Mesothelial cell of epicardium (in vitro differentiated cells): ENCODE results near the gene MDK. TPM values are rescaled to one million over a fixed set of nuclear protein-coding genes. Genes with fewer than 3 reads are reported as not detected.

Experiments used
- DNase-seq, 2 experiments: peaks; one replicate each; pipeline ENCODE4 v3.0.0; 2021; ENCODE audit warnings: low spot score in 2 of 2; ENCODE audit not compliant: unreplicated experiment in 2 of 2
- H3K27ac Mint-ChIP-seq: 2 replicates; pipeline ENCODE4 v1.8.0; 2021; ENCODE audit warnings: mixed read lengths
- H3K27me3 Mint-ChIP-seq: 2 replicates; pipeline ENCODE4 v1.8.0; 2021; ENCODE audit warnings: low read depth, mixed read lengths
- H3K36me3 Mint-ChIP-seq: 2 replicates; pipeline ENCODE4 v1.8.0; 2021; ENCODE audit warnings: mixed read lengths
- H3K4me1 Mint-ChIP-seq: 2 replicates; pipeline ENCODE4 v1.8.0; 2021; ENCODE audit warnings: mixed read lengths
- H3K4me3 Mint-ChIP-seq: 2 replicates; pipeline ENCODE4 v1.8.0; 2021; ENCODE audit warnings: mild to moderate bottlenecking, moderate library complexity, mixed read lengths
- H3K9me3 Mint-ChIP-seq: 2 replicates; pipeline ENCODE4 v1.8.0; 2021; ENCODE audit warnings: mixed read lengths
- total RNA-seq: library from RNA; stranded (reverse); gene quantifications from 3 replicates; pipeline ENCODE4 v1.2.1, GENCODE V29; 2021
- TF ChIP-seq, protein P1 (sequence below): fragments of 200-600 bp; sonication (generic); IDR thresholded peaks from one replicate; pipeline ENCODE4 v1.5.0; 2021; ENCODE audit warnings: antibody characterized with exemption; ENCODE audit not compliant: unreplicated experiment

Gene MDK
- total RNA-seq, 1 donor from 2014 or later = 1,586 TPM

DNA sequence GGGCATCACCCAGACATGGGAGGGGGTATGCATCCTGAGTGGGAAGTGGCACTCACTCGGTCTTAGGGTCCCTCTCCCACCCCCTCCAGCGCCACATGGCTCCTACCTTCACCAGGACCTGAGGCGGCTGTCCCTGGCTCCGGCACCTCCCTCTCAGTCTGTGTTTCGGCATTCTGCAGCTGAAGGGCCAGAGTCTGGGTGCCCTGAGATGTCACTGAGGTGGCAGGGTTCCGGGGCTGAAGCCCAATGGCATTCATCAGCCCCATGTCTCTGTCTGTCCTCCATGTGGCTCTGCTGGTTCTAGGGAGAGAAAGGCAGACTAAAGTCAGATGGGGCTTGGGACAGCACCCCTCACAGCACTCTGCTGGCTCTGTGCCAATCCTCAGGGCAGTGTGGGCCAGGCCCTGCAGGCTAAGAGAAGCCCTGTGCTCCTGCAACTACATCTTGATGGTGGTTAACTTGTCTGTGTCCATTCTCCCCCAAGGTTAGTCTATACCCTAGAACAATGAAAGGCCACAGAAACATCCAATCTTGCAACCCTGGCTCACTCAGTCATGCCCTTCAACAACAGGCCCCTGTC is 27.0 kb downstream of the MDK start:
- Mint-ChIP-seq H3K36me3 (peaks cover 20% of the 10 kb centered on the region), H3K9me3 (no peaks in the 10 kb centered on the region), H3K4me3 (no peak overlapping the region), H3K27me3 (no peaks in the 10 kb centered on the region), H3K4me1 (no peaks in the 10 kb centered on the region), H3K27ac (no peak overlapping the region)
- DNase-seq = no peak
- TF ChIP-seq, protein P1, sequence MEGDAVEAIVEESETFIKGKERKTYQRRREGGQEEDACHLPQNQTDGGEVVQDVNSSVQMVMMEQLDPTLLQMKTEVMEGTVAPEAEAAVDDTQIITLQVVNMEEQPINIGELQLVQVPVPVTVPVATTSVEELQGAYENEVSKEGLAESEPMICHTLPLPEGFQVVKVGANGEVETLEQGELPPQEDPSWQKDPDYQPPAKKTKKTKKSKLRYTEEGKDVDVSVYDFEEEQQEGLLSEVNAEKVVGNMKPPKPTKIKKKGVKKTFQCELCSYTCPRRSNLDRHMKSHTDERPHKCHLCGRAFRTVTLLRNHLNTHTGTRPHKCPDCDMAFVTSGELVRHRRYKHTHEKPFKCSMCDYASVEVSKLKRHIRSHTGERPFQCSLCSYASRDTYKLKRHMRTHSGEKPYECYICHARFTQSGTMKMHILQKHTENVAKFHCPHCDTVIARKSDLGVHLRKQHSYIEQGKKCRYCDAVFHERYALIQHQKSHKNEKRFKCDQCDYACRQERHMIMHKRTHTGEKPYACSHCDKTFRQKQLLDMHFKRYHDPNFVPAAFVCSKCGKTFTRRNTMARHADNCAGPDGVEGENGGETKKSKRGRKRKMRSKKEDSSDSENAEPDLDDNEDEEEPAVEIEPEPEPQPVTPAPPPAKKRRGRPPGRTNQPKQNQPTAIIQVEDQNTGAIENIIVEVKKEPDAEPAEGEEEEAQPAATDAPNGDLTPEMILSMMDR = no peak

DNA sequence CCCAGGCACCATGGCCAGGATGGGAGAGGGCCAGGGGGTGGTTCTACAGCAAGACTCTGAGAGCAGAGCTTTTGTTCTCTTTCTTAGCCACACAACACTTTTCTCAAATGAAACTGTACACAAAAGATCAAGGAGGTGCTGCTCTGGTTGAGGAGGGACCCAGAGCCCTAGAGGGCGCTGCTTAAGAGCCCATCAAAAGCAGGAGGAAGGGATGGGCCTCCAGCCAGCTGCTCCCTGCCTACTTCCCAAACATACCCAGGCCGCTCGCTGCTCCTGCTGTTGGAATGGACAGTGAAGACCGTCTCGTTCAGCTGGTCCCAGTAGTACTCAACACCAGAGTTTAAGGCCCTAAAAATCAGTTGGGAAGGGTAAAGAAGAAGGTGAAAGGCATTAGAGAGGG is 28.6 kb downstream of the MDK start:
- Mint-ChIP-seq H3K4me1 (no peaks in the 10 kb centered on the region), H3K27ac (no peak overlapping the region), H3K9me3 (no peaks in the 10 kb centered on the region), H3K36me3 (peaks cover 26% of the 10 kb centered on the region), H3K27me3 (no peaks in the 10 kb centered on the region), H3K4me3 (no peak overlapping the region)
- TF ChIP-seq, protein P1 = no peak
- no peak for DNase-seq

DNA sequence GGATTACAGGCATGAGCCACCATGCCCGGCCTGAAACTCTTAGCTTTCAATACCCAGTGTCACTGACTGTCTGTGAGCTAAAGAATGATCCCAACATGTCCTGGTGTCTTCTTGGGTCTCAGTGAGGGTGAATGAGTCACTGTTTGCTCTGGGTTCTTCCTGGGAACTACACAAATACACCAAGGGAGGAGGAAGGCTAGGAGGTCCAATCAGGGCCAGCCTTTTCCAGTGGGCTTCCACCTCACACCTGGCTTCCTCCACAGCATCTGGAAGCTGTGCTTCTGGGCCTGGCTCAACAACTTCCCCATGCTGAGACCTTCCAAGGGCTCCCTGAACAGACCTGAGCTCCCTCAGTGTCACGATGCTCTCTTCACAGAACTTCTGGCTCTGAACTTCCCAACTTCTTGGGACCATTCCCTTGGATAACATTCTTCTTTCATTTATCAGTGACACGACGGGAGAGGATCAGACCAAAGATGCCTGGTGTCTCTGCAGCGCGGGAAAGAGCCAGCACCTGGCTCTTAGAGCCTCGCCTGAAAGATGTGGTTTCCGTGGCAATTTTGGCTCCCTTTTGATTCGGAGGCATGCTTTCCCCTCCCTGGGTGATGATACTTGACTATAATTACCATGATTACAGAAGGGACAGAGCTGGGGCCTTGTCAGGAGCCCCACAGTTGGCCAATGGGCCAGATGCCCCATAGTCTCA is 32.4 kb downstream of the MDK start:
- H3K4me1 Mint-ChIP-seq = no peaks in the 10 kb centered on the region
- H3K27ac Mint-ChIP-seq = no peak overlapping the region
- TF ChIP-seq, protein P1 = no peak
- no peak overlapping the region for H3K4me3 Mint-ChIP-seq
- no peak for DNase-seq
- H3K9me3 Mint-ChIP-seq = no peaks in the 10 kb centered on the region
- H3K36me3 Mint-ChIP-seq = peaks cover 33% of the 10 kb centered on the region
- no peaks in the 10 kb centered on the region for H3K27me3 Mint-ChIP-seq

DNA sequence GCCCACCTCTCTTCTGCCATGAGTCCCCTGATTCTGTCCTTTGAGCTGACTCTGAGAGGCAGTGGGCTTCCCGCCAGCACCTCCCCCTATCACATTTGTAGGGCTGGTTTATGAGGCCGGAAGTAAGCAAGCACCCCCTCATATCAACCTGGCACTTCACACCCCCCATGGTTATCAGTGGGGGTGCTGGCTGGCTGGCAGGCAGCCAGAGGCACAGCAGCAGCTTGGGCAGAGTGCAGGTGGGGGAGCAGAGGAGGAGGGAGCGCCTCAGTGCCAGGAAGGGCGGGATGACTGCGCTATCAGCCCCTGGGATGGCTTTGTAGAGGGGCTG is 33.0 kb downstream of the MDK start:
- Mint-ChIP-seq H3K27me3 (no peaks in the 10 kb centered on the region), H3K36me3 (peaks cover 33% of the 10 kb centered on the region), H3K9me3 (no peaks in the 10 kb centered on the region), H3K4me1 (no peaks in the 10 kb centered on the region), H3K27ac (no peak overlapping the region), H3K4me3 (no peak overlapping the region)
- no peak for DNase-seq
- TF ChIP-seq, protein P1 = no peak

DNA sequence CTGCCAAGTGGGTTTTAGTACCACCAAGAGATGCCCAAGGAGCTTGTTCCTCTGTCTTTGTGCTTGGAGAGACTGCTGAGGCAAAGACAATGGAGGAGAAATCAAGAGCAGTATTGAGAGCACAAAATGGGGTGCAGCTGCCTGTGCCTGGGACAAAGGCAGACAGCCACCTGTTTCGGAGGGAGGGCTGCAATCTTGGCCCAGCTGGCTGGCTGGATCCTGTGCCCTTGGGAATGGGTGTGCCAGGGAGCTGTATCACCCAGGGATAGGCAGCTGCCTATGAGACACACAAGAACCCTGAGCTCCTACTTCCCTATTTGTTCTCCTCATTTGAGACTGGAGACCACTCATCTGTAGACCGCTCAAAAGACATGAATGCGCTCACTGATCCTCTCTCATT is 33.4 kb downstream of the MDK start:
- Mint-ChIP-seq H3K4me3 (no peak overlapping the region), H3K27ac (no peak overlapping the region), H3K36me3 (peaks cover 31% of the 10 kb centered on the region)

More for the DNA sequence above, 33.4 kb downstream of the MDK start:
- no peaks in the 10 kb centered on the region for H3K27me3 Mint-ChIP-seq
- no peaks in the 10 kb centered on the region for H3K9me3 Mint-ChIP-seq
- H3K4me1 Mint-ChIP-seq = no peaks in the 10 kb centered on the region
- no peak for DNase-seq
- TF ChIP-seq, protein P1 = no peak
